ENCODE measurements around the gene SDC3. TPM values are rescaled to one million over a fixed set of nuclear protein-coding genes. Genes with fewer than 3 reads are reported as not detected.

SDC3 gene
- total and polyA plus RNA-seq, 2 of the 8 experiments (the other 6 are each of a cell fraction or from before 2014, with no cell fraction given) = 7.0 to 27.0 TPM

DNA sequence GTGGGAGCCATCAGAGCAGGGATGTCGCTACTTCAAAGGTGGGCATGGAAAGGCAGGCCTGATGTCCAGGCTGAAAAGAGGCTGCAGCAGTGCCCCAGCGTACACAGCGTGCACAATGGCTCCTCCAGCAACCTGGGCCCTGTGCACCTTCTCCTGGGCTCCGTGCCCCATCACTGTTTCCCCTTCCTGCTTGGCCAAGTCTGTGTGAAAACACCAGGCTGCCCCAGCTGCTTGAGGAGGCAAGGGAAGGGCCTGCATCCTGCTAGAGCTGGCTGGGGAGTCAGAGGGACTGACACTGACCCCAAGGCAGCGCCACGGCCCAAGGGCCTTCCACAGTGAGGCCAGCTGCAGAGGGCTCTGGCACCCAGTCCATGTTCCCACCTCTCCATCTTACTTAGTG is 33.4 kb downstream of the SDC3 start:
- H3K14ac ChIP-seq (ENCODE audit: insufficient read length) = no peak overlapping the region
- H3K9me3 ChIP-seq (ENCODE audit: insufficient read depth in 2 of 2, low read depth in 1 of 2, low read length in 1 of 2) = peaks cover 26 to 30% of the 10 kb centered on the region in 2 experiments
- FAIRE-seq (no peak), DNase-seq (ENCODE audit: low read depth in 1 of 2, low spot score in 2 of 2) (no peak)
- H3K23me2 ChIP-seq (ENCODE audit: low read depth, low read length) = no peaks in the 10 kb centered on the region
- CTCF ChIA-PET (ENCODE audit: partially characterized antibody) = interaction anchor here (0.7 to 7.2 kb wide), 7 partner anchors 8 to 73 kb away, joined by 3 to 41 read pairs (median 5); no protein-coding TSS in a partner anchor
- H3K79me2 ChIP-seq (ENCODE audit: control insufficient read depth in 1 of 2, insufficient read depth in 2 of 2, low read length in 2 of 2) = no peaks in the 10 kb centered on the region
- no peak overlapping the region for H2BK15ac ChIP-seq (ENCODE audit: low read length)
- H4K8ac ChIP-seq (ENCODE audit: extremely low read depth, insufficient read depth, low read length) = no peak overlapping the region
- peaks cover 3 to 13% (median 7%) of the 10 kb centered on the region in 4 experiments for H3K4me1 ChIP-seq (replicated peaks in 1 of 4; ENCODE audit: control insufficient read depth in 3 of 4, insufficient read depth in 4 of 4, low read length in 3 of 4)
- POLR2A ChIA-PET (ENCODE audit: partially characterized antibody) = interaction anchor here (0.9 to 1.2 kb wide), 3 partner anchors 8 to 74 kb away, joined by 3 read pairs; no protein-coding TSS in a partner anchor
- no peak overlapping the region for H3K23ac ChIP-seq (ENCODE audit: insufficient read length)
- H3K36me3 ChIP-seq (ENCODE audit: control insufficient read depth in 2 of 4, insufficient read depth in 4 of 4, low read length in 3 of 4) = peaks cover 6 to 30% (median 20%) of the 10 kb centered on the region in 4 experiments
- H2BK12ac ChIP-seq (ENCODE audit: low read depth, low read length) = no peak overlapping the region
- peaks cover 5% of the 10 kb centered on the region for H3K79me1 ChIP-seq (ENCODE audit: low read depth, low read length)
- no peak overlapping the region for H2BK20ac ChIP-seq (ENCODE audit: low read length)
- no peak overlapping the region for H4K91ac ChIP-seq (replicated peaks; ENCODE audit: insufficient read length, low read length)
- H3K4ac ChIP-seq (replicated peaks; ENCODE audit: insufficient read length, low read depth, low read length) = no peak overlapping the region
- peaks cover 3 to 6% of the 10 kb centered on the region in 2 experiments for H4K20me1 ChIP-seq (replicated peaks in 1 of 2; ENCODE audit: control insufficient read depth in 1 of 2, insufficient read depth in 2 of 2, low read length in 2 of 2)
- no peak overlapping the region for H3K18ac ChIP-seq (ENCODE audit: extremely low read depth, low read length)
- H3K9ac ChIP-seq (replicated peaks in 1 of 4; ENCODE audit: extremely low read depth in 1 of 4, low read depth in 3 of 4, low read length in 3 of 4) = no peak overlapping the region
- H3K4me3 ChIP-seq (ENCODE audit: extremely low read depth in 1 of 4, insufficient read depth in 2 of 4, low read depth in 3 of 4, low read length in 4 of 4) = no peak overlapping the region
- H3K27ac ChIP-seq (ENCODE audit: low read depth, low read length) = no peak overlapping the region
- 0 out of 2 replicates have a peak overlapping the region, but pooled peaks have one; percentile 16 for H2BK5ac ChIP-seq (ENCODE audit: low read depth, low read length)
- H2AK5ac ChIP-seq (ENCODE audit: low read depth, low read length) = no peak overlapping the region
- WGBS, 2 experiments (ENCODE audit: extremely low coverage in 1 of 2, insufficient coverage in 1 of 2, insufficient read length in 1 of 2, insufficient replicate concordance in 2 of 2, low coverage in 1 of 2, low lambda C conversion rate in 2 of 2, missing lambda C conversion rate in 1 of 2) = 91% methylated on average over 6 of the region's 6 CpGs; no CpG with 5 or more reads in 1 of the 2 experiments
- H2BK120ac ChIP-seq (replicated peaks; ENCODE audit: low read depth, low read length) = no peak overlapping the region
- H3K56ac ChIP-seq (replicated peaks; ENCODE audit: insufficient read length, low read depth, low read length) = no peak overlapping the region
- H3K4me2 ChIP-seq (ENCODE audit: insufficient read depth in 1 of 2, low read depth in 2 of 2, low read length in 2 of 2) = no peak overlapping the region
- H3K27me3 ChIP-seq (replicated peaks in 1 of 4; ENCODE audit: control insufficient read depth in 3 of 4, extremely low read depth in 1 of 4, insufficient read depth in 3 of 4, low read length in 3 of 4) = no peaks in the 10 kb centered on the region; a peak in 1 of 7 replicates
- H4K5ac ChIP-seq (ENCODE audit: insufficient read length, low read depth, low read length) = no peak overlapping the region
- no peak overlapping the region for H2AFZ ChIP-seq (ENCODE audit: low read length)
- TF ChIP-seq TEAD4 (IDR thresholded peaks at IDR 0.05; ENCODE audit: low read depth, low read length) = no peak
- no peak for TF ChIP-seq RAD21 (IDR thresholded peaks at IDR 0.05 in 1 of 2, conservative IDR thresholded peaks at IDR 0.05 in 1 of 2; ENCODE audit: low read depth in 2 of 2, low read length in 2 of 2)
- no peak for TF ChIP-seq NANOG (IDR thresholded peaks at IDR 0.05; ENCODE audit: insufficient read depth, low read depth, low read length, poor library complexity, severe bottlenecking)
- no peak for TF ChIP-seq RBBP5 (IDR thresholded peaks at IDR 0.05; ENCODE audit: borderline replicate concordance, low read depth, low read length)
- no peak for TF ChIP-seq JUN (IDR thresholded peaks at IDR 0.05; ENCODE audit: low read depth, low read length)
- no peak for TF ChIP-seq CHD2 (IDR thresholded peaks at IDR 0.05; ENCODE audit: low read length)
- TF ChIP-seq, protein P1, sequence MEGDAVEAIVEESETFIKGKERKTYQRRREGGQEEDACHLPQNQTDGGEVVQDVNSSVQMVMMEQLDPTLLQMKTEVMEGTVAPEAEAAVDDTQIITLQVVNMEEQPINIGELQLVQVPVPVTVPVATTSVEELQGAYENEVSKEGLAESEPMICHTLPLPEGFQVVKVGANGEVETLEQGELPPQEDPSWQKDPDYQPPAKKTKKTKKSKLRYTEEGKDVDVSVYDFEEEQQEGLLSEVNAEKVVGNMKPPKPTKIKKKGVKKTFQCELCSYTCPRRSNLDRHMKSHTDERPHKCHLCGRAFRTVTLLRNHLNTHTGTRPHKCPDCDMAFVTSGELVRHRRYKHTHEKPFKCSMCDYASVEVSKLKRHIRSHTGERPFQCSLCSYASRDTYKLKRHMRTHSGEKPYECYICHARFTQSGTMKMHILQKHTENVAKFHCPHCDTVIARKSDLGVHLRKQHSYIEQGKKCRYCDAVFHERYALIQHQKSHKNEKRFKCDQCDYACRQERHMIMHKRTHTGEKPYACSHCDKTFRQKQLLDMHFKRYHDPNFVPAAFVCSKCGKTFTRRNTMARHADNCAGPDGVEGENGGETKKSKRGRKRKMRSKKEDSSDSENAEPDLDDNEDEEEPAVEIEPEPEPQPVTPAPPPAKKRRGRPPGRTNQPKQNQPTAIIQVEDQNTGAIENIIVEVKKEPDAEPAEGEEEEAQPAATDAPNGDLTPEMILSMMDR (IDR thresholded peaks at IDR 0.05; ENCODE audit: control extremely low read depth in 1 of 3, insufficient read depth in 1 of 3, low read depth in 1 of 3, low read length in 3 of 3) = no peak
